ELF-1 (cell line): ENCODE measurements around the gene AUTS2.
"Not testable (repeated sequence)": the region's sequence is repeated elsewhere in the genome, so short reads cannot be mapped to it uniquely, and the experiment has no call there.

ENCODE experiments used
- DNase-seq: peaks from one replicate; pipeline ENCODE4 v3.0.0-alpha.2; 2016; ENCODE audit warnings: low read depth, low spot score

Gene AUTS2

DNA sequence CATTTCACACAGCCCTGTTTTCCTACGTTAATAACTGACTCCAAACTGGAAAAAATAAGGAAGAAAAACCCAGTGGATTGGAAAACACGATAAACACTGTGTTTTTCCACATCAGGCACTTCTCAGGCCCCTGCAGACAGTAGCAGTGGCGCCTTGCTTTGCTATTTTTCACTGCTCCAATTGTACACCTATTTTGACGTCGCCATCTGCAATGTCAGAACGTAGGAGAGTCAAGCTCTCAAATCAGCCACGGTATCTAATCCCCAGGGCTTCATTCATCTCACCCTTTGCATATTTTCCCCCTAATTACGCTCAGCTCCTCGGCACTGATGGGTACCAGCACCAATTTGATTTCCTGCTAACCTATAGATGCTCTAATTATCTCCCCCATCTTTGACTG, 1195.5 kb downstream of the AUTS2 start:
- no peak for DNase-seq

DNA sequence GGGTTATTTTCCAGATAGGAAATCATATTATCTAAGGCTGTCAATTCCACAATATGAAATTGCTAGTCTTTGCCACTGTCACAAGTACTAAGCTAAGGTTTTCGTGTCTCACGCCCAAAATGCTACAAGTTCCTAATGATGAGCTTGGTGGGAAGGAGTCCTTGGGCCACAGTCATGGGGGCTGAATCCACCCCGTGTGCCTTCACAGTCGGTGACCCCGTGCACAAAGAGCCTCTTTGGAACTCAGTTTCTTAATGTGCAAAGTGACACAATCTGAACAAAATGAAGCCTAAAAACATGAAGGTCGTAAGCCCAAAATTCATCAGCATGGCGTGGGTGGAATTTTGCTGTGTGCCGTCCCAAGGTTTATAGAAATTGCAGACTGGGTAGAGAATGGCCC, 1196.7 kb downstream of the AUTS2 start:
- DNase-seq = no peak

DNA sequence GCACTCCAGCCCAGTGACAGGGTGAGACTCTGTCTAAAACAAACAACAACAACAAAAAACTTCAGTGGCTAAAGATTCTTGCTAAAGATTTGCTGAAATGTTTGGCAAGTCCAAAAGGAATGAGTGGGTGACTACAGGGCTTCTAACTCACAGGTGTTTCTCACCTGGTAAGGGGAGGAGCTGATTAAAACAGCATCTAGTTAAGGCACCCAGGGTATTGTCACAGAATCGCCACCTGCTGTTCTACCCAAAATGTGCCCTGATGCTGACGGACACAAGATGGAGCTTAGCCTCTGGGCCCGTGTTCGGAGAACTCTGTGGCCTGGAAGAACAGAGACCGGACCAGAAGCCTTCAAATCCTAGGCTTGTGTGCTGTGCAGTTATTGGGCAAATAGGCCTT, 1197.7 kb downstream of the AUTS2 start:
- no peak for DNase-seq

DNA sequence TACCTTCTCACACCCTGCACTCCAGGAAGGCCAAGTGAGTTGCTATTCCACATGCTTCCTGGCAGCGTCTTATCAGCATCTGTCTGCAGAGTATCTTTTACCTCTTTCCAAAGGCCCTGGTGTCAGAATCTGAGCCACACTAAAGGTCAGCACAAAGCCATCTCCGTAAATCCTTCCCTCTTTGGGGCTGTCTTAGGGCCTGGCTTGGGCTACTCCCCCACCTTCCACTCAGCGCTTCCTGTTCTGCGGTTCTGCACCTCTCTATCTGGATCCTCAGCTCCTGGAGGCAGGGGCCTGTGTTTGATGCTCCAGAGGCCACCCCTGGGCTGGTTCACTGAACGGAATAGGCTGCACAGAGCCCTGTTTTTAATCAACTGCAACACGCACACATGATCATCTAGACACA, 1198.8 kb downstream of the AUTS2 start:
- no peak for DNase-seq

DNA sequence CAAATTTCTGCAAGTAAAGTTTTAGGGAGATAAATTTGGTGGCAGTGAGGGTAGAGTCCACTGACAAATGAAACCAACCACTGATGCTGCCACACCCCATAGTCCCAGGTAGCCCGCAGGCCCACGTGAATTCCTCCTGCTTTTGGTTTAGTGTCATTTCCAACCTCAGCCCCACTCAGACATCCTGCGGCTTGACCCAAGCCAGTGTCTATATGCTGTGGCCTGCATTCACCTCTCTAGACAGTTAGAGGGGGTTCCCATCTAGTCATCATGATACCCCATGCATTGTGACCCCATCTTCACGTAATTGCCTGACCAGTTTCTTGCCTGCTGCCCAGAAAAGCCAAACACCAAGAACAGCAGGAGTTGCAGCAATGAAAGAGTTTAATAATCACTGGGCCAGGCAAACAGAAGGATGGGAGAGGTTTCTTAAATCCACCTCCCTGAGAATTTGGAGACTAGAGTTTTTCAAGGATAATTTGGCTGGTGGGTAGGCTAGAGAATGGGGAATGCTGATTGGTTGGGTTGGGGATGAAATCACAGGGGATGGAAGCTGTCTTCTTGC, 1201.6 kb downstream of the AUTS2 start:
- no peak for DNase-seq

DNA sequence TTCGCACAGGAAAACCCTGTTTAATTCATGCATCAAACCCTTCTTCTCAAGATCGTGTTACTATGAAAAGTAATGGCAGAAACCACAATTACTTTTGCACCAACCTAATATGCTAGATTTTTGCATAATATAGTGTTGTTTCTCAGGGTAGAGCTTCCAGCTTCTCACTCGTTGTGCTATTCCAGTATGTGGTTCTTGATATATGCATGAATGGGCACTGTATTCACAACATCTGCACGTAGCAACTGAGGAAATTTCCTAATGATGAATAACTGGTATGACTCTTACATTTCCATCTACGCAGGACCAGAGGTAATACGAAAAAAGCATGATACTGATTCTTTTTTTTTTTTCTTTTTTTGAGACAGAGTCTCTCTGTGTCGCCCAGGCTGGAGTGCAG, 1207.1 kb downstream of the AUTS2 start:
- no peak for DNase-seq

DNA sequence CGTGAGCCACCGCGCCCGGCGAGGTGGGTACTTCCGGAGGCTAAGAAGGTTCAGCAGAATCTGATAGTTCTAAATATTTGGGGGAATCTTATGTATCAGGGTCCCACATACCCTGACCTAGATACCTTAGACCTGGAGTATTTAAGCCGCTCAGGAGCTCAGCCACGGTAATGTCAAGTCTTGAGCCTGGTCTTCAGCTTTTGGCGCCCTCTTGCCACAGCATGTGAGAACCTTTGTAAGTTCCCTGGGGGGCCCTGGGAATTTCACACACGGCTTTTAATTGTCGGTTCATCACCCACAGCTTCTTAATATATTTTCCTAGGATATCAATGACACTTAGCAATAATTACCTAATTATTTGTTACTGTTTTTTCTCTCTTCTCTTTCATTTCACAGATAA, 1209.4 kb downstream of the AUTS2 start:
- DNase-seq = no peak

DNA sequence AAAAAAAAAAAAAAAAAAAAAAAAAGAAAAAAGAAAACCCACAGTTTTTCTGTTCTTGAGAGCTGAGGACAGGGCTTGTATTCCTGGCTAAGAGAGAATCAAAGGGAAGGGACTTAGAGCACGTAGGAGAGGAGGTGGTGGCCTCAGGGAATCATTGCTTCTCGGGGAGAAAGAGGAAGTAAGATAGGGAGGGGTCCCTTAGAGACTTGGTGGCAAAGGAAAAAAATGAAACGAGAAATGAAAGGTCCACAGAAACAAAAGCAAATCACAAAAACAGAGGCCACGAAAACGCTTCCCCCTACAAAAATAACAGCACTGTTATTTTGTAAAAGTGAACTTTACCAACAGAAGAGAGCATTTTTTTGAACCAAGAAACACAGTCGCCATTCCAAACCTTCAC, 1210.6 kb downstream of the AUTS2 start:
- no peak for DNase-seq

DNA sequence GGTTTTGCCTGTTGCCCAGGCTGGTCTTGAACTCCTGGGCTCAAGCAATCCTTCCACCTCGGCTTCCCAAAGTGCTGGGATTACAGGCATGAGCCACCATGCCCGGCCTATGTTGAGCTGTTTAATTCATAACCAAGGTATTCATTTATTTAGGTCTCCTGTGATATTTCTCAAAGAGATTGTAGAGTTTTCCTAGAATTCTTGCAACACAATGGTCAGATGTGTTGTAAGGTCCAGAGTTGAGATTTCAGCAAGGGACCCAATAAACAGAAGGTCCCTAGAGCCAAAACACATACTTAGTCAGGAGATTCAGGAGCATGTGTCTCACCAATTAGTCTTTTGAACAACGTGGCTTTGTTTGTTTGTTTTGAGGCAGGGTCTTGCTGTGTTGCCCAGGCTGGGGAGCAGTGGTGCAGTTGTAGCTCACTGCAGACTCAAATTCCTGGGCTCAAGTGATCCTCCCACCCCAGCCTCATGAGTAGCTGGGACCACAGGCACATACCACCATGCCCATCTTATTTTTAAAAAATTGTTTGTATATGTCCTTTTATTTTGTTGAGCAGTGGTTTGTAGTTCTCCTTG, 1212.4 kb downstream of the AUTS2 start:
- no peak for DNase-seq

DNA sequence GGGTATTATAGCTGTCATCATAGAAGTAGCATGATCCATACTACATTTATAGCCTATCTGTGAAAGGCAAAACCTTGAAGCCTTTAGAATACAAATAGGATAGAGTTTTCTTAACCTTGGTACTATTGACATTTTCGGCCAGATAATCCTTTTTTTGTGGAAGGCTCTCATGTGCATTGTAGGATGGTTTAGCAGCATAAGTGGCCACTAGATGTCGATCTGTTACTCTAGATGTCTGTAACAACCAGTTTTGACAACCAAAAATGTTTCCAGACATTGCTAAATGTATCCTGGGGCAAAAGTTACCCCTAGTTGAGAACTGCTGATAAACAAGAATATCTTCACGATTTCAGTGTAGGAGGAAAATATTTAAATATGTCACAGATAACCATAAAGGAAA, 1214.2 kb downstream of the AUTS2 start:
- DNase-seq = no peak

DNA sequence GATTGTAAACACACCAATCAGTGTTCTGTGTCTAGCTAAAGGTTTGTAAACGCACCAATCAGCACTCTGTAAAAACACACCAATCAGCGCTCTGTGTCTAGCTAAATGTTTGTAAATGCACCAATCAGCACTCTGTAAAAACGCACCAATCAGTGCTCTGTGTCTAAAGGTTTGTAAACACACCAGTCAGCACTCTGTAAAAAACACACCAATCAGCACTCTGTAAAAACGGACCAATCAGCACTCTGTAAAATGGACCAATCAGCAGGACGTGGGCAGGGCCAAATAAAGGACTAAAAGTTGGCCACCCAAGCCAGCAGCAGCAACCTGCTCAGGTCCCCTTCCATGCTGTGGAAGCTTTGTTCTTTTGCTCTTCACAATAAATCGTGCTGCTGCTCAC, 1224.2 kb downstream of the AUTS2 start:
- not testable (repeated sequence) for DNase-seq

DNA sequence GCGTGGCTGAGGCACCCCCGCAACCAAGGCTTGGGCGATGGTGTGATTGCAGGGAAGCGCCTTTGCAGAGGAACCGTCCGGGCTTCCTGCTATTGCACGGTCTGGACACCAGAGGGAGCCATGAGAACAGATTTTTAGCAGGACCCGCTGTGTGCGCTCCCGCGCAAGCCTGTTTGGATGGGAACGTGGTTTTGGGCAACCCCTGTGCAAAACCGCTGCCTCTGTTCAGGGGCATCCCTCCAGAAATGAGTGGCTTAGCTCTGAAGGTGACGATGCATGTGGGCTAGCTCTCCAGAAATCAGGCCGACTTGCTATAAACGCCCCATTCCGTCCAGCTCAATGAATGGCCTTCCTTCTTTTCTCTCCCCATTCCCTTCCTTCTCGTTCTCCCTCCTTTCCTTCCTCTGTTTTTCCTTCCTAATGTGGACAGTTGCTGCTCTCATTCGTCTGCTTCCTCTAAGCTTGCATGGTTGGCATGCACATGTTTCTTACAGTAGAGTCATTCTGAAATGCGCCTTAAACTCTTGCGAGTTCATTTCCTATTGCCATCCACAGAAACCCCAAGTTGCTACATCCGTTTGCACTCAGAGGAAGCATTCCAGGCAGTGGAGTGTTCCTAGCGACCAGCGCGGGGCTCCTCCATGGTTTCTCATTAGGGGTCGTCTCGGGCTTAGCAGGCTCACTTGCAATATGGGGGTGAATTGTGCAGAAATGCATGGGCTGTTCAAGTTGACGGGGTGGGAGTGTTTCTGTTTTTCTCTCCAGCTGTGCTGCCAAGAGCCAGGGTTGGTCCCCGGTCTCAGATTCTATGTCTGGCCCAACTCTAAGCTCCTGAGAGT, 1231.2 kb downstream of the AUTS2 start:
- peak; percentile 91 for DNase-seq

DNA sequence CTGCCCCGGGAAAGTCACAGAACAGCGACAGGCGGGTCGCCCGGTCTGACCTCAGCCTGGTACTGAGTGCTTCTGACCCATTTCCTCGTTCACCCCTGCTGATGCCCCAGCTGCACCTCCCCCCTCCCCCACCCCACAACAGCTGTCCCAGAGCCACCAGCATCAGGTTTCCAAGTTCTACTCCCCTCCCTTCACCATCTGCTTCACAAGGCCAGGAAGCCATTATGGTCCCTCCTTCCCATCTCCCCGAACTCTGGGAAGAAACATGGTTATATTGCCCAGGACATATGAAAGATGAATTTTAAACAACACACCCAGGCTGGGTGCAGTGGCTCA, 1231.8 kb downstream of the AUTS2 start:
- no peak for DNase-seq

DNA sequence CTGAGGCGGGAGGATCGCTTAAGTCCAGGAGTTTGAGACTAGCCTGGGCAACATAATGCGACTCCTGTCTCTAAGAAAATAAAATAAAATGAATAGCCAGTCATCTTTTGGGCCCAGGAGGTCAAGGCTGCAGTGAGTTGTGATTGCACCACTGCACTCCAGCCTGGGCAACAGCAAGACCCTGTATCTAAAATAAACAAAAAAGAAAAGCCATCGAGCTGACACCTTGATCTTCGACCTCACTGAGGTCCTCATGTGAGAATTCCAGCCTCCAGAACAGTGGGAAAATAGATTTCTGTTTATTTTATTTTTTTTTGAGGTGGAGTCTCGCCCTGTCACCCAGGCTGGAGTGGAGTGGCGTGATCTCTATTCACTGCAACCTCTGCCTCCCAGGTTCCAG, 1232.2 kb downstream of the AUTS2 start:
- no peak for DNase-seq

DNA sequence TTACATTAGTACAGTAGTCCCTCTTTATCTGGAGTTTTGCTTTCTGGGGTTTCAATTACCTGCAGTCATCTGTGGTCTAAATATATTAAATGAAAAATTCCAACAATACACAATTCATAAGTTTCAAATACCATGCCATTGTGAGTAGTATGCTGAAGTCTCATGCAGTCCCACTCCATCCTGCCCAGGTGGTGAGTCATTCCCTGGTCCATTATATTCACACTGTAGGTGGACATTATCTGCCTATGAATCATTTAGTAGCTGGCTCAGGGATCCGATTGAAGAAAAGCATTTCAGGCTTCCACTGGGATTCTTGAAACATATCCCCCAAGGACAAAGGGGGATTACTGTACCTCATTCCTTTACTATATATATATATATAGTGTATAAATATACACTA, 1235.5 kb downstream of the AUTS2 start:
- no peak for DNase-seq

DNA sequence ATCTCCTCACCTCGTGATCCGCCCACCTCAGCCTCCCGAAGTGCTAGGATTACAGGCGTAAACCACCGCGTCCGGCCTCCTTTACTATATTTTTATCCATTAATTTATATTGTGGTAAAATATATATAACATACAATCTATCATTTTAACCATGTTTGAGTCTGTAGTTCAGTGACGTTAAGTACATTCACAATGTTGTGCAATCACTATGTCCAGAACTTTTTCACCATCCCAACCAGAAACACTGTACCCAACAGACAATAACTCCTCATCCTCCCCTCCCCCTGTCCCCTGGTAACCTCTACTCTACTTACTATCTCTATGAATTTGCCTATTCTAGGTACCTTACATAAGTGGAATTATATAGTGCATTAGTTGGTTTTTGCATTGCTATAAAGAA, 1236.1 kb downstream of the AUTS2 start:
- DNase-seq = no peak

DNA sequence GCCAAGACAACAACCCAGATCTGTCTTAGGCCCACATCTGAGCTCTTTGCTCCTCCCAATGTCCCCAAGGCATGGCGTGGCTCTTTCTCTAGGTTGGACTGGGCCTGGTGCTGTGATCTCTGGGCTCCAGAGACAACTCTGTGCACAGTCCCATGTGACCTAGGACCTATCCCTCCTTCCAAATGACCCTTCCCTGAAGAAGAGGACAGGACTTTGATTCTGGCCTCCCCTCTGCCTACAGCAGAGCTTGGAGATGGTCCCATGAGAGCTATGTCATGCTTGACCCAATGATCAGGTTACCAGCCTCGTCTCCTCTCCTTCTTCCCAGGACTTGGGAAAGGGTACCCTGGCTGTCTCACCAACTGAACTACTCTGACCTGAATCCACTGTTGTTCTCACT, 1237.4 kb downstream of the AUTS2 start:
- no peak for DNase-seq

DNA sequence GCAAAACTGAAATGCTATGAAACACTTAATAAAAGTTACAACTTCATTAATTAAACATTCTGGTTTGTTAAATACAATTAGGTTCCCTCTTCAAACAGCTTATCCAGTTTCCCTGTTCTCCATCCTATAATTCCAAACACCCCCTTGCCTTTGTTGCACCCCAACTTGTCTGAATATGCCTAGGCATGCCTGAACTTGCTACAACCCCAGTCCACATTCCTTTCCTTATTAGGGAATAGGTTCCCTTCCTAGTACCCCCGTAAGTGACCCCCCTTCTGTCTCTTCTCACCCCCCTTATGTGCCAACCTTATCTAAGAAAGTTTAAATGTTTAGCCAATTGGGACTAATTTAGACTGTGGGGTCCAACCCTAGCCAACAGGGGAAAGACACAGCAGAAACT, 1238.0 kb downstream of the AUTS2 start:
- no peak for DNase-seq

DNA sequence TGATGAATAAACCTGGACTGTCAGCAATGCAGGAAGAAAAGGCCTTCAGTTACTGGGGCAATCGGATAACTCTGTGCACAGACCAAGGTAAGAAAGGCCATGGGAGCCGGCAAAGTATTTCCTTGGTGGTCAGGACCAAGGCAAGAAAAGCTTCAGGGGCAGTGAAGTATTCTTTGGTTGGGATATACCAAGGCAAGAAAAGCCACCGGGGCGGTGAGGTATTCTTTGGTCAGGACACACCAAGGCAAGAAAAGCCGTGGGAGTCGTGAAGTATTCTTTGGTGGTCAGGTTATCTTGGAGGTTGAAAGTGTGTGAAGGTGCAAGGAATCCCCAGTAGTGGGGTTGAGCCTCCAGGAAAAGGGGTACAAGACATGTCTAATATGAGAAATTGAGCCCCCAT, 1238.7 kb downstream of the AUTS2 start:
- no peak for DNase-seq

DNA sequence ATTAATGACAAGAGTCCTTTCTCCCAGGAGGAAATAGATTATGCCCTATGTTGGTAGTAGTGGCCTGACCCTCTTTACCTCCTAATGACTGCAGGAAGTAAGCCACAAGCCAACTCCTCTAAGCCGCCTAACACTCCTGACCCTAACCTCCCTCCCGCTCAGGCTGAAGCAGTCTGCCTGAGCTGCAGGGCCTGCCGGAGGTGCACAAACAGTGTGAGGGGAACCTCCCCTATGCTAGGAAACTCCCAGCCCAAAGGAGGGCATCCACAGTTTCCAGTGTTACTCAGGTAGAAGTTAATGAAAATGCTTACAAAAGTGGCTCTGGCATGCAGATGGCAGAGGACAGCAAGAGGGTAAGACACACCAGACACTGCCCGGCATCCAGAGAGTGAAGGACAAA, 1239.3 kb downstream of the AUTS2 start:
- no peak for DNase-seq

DNA sequence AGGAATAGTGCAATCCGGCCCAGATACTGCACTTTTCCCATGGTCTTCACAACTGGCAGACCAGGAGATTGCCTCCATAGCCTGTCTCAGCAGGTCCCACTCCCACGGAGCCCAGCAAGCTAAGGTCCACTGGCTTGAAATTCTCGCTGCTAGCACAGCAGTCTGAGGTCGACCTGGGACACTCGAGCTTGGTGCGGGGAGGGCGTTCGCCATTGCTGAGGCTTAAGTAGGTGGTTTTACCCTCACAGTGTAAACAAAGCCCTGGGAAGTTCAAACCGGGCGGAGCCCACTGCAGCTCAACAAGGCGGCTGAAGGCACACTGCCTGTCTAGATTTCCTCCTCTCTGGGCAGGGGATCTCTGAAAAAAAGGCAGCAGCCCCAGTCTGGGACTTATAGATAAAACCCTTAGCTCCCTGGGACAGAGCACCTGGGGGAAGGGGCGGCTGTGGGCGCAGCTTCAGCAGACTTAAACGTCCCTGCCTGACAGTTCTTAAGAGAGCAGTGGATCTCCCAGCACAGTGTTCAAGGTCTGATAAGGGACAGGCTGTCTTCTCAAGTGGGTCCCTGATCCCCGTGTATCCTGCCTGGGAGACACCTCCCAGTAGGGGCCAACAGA, 1240.1 kb downstream of the AUTS2 start:
- DNase-seq = no peak
